GM12878 (cell line): Measurements from ENCODE around the gene RBM42. TPM values are rescaled to one million over a fixed set of nuclear protein-coding genes. Genes with fewer than 3 reads are reported as not detected.

ENCODE experiments used
- BCL3 ChIP-seq: IDR thresholded peaks from 2 replicates; pipeline ENCODE4 v1.6.1; 2011; ENCODE audit warnings: borderline replicate concordance, low read depth, mild to moderate bottlenecking, moderate library complexity, low read length; ENCODE audit not compliant: insufficient read depth, poor library complexity, severe bottlenecking
- BHLHE40 ChIP-seq, 2 experiments: fragments of 450-650 bp in 1 of 2; IDR thresholded peaks; 2 replicates each; pipeline ENCODE4 v1.6.1; 2011 to 2017; ENCODE audit warnings: low read depth in 2 of 2, borderline replicate concordance in 1 of 2, improper control_type of control experiment in 1 of 2, low read length in 1 of 2, mild to moderate bottlenecking in 1 of 2
- FOXM1 ChIP-seq: IDR thresholded peaks from 2 replicates; pipeline ENCODE4 v1.6.1; 2012; ENCODE audit warnings: low read depth, mild to moderate bottlenecking, inconsistent platforms, low read length, moderate library complexity
- IKZF2 ChIP-seq, 2 experiments: fragments of 450-650 bp; IDR thresholded peaks; 2 replicates each; pipeline ENCODE4 v1.6.1; 2017; ENCODE audit warnings: mild to moderate bottlenecking in 2 of 2, moderate library complexity in 2 of 2
- IRF5 ChIP-seq: fragments of 450-650 bp; IDR thresholded peaks from 2 replicates; pipeline ENCODE4 v1.6.1; 2017; ENCODE audit warnings: borderline replicate concordance
- KLF5 ChIP-seq: fragments of 450-650 bp; IDR thresholded peaks from 2 replicates; pipeline ENCODE4 v1.6.1; 2014; ENCODE audit warnings: mild to moderate bottlenecking; ENCODE audit not compliant: partially characterized antibody
- PAX8 ChIP-seq: fragments of 450-650 bp; IDR thresholded peaks from 2 replicates; pipeline ENCODE4 v1.6.1; 2017; ENCODE audit warnings: mild to moderate bottlenecking, moderate library complexity
- RAD51 ChIP-seq: fragments of 450-650 bp; IDR thresholded peaks from 2 replicates; pipeline ENCODE4 v1.6.1; 2016; ENCODE audit warnings: moderate library complexity, mild to moderate bottlenecking, inconsistent platforms
- SMAD1 ChIP-seq: fragments of 450-650 bp; IDR thresholded peaks from 2 replicates; pipeline ENCODE4 v1.6.1; 2018; ENCODE audit warnings: mild to moderate bottlenecking, low read depth; ENCODE audit not compliant: partially characterized antibody
- STAT1 ChIP-seq: fragments of 450-650 bp; conservative IDR thresholded peaks from 2 replicates; pipeline ENCODE4 v1.6.1; 2014; ENCODE audit warnings: antibody characterized with exemption, mild to moderate bottlenecking
- TCF12 ChIP-seq: IDR thresholded peaks from 2 replicates; pipeline ENCODE4 v1.6.1; 2011; ENCODE audit warnings: low read depth, mild to moderate bottlenecking, low read length
- TCF7 ChIP-seq: IDR thresholded peaks from 2 replicates; pipeline ENCODE4 v1.6.1; 2014; ENCODE audit warnings: antibody characterized with exemption, borderline replicate concordance
- ZBTB33 ChIP-seq: fragments of 450-650 bp; IDR thresholded peaks from 2 replicates; pipeline ENCODE4 v1.6.1; 2017; ENCODE audit warnings: mild to moderate bottlenecking
- ZNF274 ChIP-seq: IDR thresholded peaks from one replicate; pipeline ENCODE4 v1.8.0; 2011; ENCODE audit not compliant: insufficient read length, insufficient read depth
- ZZZ3 ChIP-seq: IDR thresholded peaks from 2 replicates; pipeline ENCODE4 v1.6.1; 2011; ENCODE audit warnings: low read depth; ENCODE audit not compliant: control insufficient read depth, insufficient read length
- polyA plus RNA-seq, 11 experiments: library from polyadenylated mRNA; depleted of rRNA in 4 of 11; unstranded in 6 of 11; stranded (reverse) in 5 of 11; fragments of >200 nt; fragmentation: Nextera tagmentation in 4 of 11; fragmentation: Illumina TruSeq in 1 of 11; extraction: Ambion mirVana in 4 of 11; extraction: Trizol in 1 of 11; gene quantifications; 1 replicate in 1 of 11; 2 replicates in 10 of 11; pipeline versions ENCODE4 v1.2.1 to v1.2.3, GENCODE V29; 2011 to 2016; ENCODE audit warnings: inconsistent platforms in 2 of 11, missing spikeins in 2 of 11, low read depth in 1 of 11
- total RNA-seq, 4 experiments: library from RNA; depleted of rRNA in 3 of 4; stranded (reverse); fragments of >200 nt in 3 of 4; fragmentation: Illumina TruSeq in 1 of 4; extraction: Trizol in 1 of 4; gene quantifications; 2 replicates each; pipeline versions ENCODE4 v1.2.1 to v1.2.3, GENCODE V29; 2013 to 2021
- TF ChIP-seq, protein P1 (sequence below): IDR thresholded peaks from 2 replicates; pipeline ENCODE4 v1.6.1; 2012; ENCODE audit warnings: low read length, inconsistent platforms
- TF ChIP-seq, protein P2 (sequence below): fragments of 450-650 bp; IDR thresholded peaks from 2 replicates; pipeline ENCODE4 v1.6.1; 2016; ENCODE audit warnings: mild to moderate bottlenecking, moderate library complexity, borderline replicate concordance
- TF ChIP-seq, protein P3 (sequence below): fragments of 450-650 bp; IDR thresholded peaks from 2 replicates; pipeline ENCODE4 v1.6.1; 2016; ENCODE audit warnings: mild to moderate bottlenecking

RBM42 gene
- total and polyA plus RNA-seq, 10 of the 15 experiments (the other 5 are each of a cell fraction or from before 2014, with no cell fraction given) = 4.2 to 117 (median 48.5) TPM

DNA sequence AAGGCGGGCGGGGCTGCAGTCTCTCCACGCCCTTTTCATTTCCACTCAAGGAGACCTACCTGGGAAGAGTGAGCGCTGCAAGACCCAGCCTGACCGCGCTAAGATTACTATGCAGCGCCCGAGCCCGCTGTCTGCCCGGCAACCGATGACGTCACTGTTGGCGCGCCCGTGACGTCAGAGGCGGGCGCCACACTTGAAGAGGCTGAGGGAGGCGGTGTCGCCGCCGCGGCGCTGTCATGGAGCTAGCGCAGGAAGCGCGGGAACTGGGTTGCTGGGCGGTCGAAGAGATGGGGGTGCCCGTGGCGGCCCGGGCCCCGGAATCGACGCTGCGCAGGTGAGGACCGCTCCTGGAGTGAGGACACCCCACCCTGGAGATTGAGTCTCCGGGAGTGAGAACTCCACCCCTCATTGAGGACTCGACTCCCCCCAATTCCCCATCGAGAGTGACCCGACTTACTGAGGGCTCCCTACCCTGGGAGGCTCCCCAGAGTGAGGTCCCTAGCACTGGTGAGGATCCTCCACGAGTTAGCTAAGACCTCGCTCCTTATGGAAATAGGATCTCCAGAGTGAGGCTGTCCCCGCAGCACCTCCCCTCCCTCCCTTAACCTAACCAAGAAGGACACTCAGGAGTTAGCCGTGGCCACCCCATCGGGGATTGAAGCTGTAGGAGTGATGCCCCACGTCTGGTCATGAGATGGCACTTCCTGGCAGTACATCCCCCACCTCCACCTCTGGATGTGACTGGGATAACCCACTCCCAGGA, 16.1 kb upstream of the RBM42 start, which contains the start of gene HAUS5 (continued):
- TF ChIP-seq, protein P1, sequence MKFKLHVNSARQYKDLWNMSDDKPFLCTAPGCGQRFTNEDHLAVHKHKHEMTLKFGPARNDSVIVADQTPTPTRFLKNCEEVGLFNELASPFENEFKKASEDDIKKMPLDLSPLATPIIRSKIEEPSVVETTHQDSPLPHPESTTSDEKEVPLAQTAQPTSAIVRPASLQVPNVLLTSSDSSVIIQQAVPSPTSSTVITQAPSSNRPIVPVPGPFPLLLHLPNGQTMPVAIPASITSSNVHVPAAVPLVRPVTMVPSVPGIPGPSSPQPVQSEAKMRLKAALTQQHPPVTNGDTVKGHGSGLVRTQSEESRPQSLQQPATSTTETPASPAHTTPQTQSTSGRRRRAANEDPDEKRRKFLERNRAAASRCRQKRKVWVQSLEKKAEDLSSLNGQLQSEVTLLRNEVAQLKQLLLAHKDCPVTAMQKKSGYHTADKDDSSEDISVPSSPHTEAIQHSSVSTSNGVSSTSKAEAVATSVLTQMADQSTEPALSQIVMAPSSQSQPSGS = no peak
- 0 out of 2 replicates have a peak, but pooled peaks have one; percentile 60 for TF ChIP-seq TCF12
- no peak for TF ChIP-seq RAD51
- no peak for TF ChIP-seq ZBTB33
- TF ChIP-seq IKZF2 (IDR thresholded peaks at IDR 0.05) = no peak; a peak in 1 of 4 replicates
- TF ChIP-seq TCF7 = no peak
- TF ChIP-seq, protein P2, sequence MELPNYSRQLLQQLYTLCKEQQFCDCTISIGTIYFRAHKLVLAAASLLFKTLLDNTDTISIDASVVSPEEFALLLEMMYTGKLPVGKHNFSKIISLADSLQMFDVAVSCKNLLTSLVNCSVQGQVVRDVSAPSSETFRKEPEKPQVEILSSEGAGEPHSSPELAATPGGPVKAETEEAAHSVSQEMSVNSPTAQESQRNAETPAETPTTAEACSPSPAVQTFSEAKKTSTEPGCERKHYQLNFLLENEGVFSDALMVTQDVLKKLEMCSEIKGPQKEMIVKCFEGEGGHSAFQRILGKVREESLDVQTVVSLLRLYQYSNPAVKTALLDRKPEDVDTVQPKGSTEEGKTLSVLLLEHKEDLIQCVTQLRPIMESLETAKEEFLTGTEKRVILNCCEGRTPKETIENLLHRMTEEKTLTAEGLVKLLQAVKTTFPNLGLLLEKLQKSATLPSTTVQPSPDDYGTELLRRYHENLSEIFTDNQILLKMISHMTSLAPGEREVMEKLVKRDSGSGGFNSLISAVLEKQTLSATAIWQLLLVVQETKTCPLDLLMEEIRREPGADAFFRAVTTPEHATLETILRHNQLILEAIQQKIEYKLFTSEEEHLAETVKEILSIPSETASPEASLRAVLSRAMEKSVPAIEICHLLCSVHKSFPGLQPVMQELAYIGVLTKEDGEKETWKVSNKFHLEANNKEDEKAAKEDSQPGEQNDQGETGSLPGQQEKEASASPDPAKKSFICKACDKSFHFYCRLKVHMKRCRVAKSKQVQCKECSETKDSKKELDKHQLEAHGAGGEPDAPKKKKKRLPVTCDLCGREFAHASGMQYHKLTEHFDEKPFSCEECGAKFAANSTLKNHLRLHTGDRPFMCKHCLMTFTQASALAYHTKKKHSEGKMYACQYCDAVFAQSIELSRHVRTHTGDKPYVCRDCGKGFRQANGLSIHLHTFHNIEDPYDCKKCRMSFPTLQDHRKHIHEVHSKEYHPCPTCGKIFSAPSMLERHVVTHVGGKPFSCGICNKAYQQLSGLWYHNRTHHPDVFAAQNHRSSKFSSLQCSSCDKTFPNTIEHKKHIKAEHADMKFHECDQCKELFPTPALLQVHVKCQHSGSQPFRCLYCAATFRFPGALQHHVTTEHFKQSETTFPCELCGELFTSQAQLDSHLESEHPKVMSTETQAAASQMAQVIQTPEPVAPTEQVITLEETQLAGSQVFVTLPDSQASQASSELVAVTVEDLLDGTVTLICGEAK = no peak
- no peak for TF ChIP-seq FOXM1
- no peak for TF ChIP-seq BCL3
- TF ChIP-seq SMAD1 = no peak
- peak; percentile 53 for TF ChIP-seq KLF5
- TF ChIP-seq ZNF274 = no peak
- no peak for TF ChIP-seq PAX8
- TF ChIP-seq BHLHE40 (IDR thresholded peaks at IDR 0.05; ENCODE audit: borderline replicate concordance in 1 of 2, low read depth in 2 of 2, low read length in 1 of 2) = peak; percentile 72 to 89
- no peak for TF ChIP-seq IRF5
- TF ChIP-seq ZZZ3 = no peak
- TF ChIP-seq, protein P3, sequence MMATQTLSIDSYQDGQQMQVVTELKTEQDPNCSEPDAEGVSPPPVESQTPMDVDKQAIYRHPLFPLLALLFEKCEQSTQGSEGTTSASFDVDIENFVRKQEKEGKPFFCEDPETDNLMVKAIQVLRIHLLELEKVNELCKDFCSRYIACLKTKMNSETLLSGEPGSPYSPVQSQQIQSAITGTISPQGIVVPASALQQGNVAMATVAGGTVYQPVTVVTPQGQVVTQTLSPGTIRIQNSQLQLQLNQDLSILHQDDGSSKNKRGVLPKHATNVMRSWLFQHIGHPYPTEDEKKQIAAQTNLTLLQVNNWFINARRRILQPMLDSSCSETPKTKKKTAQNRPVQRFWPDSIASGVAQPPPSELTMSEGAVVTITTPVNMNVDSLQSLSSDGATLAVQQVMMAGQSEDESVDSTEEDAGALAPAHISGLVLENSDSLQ = no peak; the same call in 1 of the 2 replicates
- TF ChIP-seq STAT1 = no peak
